Kasumi-1 (cell line): Measurements from ENCODE around the gene PIK3CB.

Source experiments
- DNase-seq, 2 experiments: peaks; one replicate each; lab custom pipeline; 2025; lab: John Stamatoyannopoulos, UW

The PIK3CB gene

GRCh38 chr3:138747225-138747624 lies 87.5 kb downstream of the PIK3CB start:
- no peak for DNase-seq

- DNase-seq: no peak
These were observed 94.7 kb downstream of the PIK3CB start for GRCh38 chr3:138740072-138740471.

- no peak for DNase-seq
These were observed 102.3 kb downstream of the PIK3CB start for GRCh38 chr3:138732456-138732855.

GRCh38 chr3:138726946-138727730 lies 107.6 kb downstream of the PIK3CB start:
- no peak for DNase-seq

- peak; percentile 63 to 71 for DNase-seq
These were observed 108.7 kb downstream of the PIK3CB start for GRCh38 chr3:138726042-138726441.

- DNase-seq: no peak
These were observed 109.6 kb downstream of the PIK3CB start for GRCh38 chr3:138725116-138725515.

GRCh38 chr3:138724443-138724842 lies 110.3 kb downstream of the PIK3CB start:
- DNase-seq: no peak

- no peak for DNase-seq
These were observed 115.9 kb downstream of the PIK3CB start for GRCh38 chr3:138718849-138719248.

GRCh38 chr3:138717348-138717747 lies 117.4 kb downstream of the PIK3CB start:
- no peak for DNase-seq

GRCh38 chr3:138712086-138712485 lies 122.6 kb downstream of the PIK3CB start:
- DNase-seq: no peak

- DNase-seq: no peak
These were observed 129.1 kb downstream of the PIK3CB start for GRCh38 chr3:138705675-138706074.

- no peak for DNase-seq
These were observed 137.9 kb downstream of the PIK3CB start for GRCh38 chr3:138696666-138697370.

GRCh38 chr3:138694287-138695007 lies 140.3 kb downstream of the PIK3CB start:
- no peak for DNase-seq

- DNase-seq: no peak
These were observed 142.6 kb downstream of the PIK3CB start for GRCh38 chr3:138692152-138692551.

GRCh38 chr3:138691351-138691750 lies 143.4 kb downstream of the PIK3CB start:
- DNase-seq: no peak

GRCh38 chr3:138690036-138690435 lies 144.7 kb downstream of the PIK3CB start:
- no peak for DNase-seq

GRCh38 chr3:138688871-138689299 lies 145.8 kb downstream of the PIK3CB start:
- no peak for DNase-seq

GRCh38 chr3:138687236-138687635 lies 147.5 kb downstream of the PIK3CB start:
- no peak for DNase-seq

GRCh38 chr3:138686771-138687221 lies 147.9 kb downstream of the PIK3CB start:
- peak; percentile 88 to 90 for DNase-seq

GRCh38 chr3:138684396-138684795 lies 150.3 kb downstream of the PIK3CB start:
- DNase-seq: no peak

GRCh38 chr3:138682648-138683047 lies 152.1 kb downstream of the PIK3CB start:
- DNase-seq: no peak

- DNase-seq: no peak
These were observed 153.1 kb downstream of the PIK3CB start for GRCh38 chr3:138681463-138682220.
